Activated CD8-positive, alpha-beta memory T cell treated with anti-CD3 and anti-CD28 coated beads for 24 hours (primary cell): ENCODE data around the gene DAB2IP.
"Not testable (repeated sequence)": the region's sequence is repeated elsewhere in the genome, so short reads cannot be mapped to it uniquely, and the experiment has no call there.

Experiments
- DNase-seq: peaks from one replicate; pipeline ENCODE4 v3.0.0-alpha.2; 2020

The DAB2IP gene

DNA sequence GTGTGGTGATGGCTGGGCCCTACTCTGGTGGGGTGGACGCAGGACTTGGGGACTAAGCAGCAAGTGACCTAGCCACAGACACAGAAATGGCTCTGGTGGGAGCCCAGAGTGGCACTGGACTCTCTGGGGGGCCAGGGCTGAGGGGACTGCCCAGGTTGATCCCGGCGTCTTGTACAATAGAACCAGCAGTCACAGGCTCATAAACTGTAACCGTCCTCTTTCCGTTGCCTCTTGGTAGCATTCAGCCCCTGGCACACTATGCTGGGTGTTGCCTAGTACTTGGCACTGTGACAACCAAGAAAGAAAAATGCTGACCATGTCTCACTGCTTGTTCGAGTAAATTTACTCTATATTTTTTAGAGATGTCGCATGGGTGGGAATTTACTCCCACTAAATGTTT, 80.5 kb downstream of the DAB2IP start:
- DNase-seq: no peak

DNA sequence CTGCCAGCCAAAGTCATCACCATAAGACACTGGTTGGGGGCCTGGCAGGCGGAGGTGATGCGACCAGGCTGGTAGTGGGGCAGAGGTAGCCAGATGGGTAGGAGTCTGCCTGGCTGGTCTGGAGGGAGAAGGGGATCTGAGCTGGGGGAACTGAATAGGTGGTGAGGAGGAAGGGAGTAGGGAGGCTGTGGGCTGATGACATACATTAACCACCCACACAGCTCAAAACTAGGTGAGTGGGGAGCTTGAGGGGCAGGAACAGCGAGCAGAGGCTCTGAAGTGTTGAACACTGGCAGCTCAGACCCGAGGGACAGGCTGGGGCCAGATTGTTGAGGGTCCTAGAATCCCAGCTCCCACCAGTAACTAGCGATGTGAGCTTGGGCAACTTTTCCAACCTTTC, 81.0 kb downstream of the DAB2IP start:
- DNase-seq: no peak

DNA sequence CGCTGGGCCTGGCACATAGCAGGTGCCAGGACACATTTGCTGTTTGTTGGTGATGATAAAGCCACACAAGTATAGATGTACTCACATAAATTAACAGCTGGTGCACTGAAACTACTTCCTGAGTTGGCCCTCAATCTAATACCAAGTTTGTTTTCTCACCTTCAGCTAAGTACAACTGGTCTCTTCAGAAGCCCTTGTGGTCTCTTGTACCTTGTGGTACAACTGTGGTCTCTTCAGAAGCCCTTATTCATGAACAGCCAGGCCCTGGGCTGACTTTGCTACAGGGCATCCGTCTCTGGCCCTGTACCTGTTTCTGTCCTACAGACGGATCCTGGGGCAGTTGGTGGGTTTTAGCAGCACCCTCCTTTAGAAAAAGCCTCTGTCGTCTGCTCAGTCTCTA, 81.5 kb downstream of the DAB2IP start:
- no peak for DNase-seq

DNA sequence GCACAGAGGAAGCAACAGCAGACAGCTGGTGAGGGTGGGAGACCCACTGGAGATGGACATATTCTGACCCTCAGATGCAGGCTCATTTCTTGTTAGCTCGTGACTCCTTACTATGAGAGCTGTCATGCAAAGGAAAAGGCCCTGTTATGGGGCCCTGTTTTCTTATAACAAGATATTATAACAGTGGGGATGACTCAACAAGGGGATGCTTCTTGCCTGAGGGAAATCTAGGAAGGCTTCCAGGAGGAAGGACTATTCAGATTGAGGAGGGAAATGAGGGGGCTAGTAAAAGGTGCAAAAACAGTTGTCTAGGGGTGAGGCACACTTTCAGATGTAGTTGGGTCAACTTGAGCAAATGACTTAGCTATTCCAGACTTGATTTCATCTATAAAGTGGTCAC, 83.0 kb downstream of the DAB2IP start:
- no peak for DNase-seq

DNA sequence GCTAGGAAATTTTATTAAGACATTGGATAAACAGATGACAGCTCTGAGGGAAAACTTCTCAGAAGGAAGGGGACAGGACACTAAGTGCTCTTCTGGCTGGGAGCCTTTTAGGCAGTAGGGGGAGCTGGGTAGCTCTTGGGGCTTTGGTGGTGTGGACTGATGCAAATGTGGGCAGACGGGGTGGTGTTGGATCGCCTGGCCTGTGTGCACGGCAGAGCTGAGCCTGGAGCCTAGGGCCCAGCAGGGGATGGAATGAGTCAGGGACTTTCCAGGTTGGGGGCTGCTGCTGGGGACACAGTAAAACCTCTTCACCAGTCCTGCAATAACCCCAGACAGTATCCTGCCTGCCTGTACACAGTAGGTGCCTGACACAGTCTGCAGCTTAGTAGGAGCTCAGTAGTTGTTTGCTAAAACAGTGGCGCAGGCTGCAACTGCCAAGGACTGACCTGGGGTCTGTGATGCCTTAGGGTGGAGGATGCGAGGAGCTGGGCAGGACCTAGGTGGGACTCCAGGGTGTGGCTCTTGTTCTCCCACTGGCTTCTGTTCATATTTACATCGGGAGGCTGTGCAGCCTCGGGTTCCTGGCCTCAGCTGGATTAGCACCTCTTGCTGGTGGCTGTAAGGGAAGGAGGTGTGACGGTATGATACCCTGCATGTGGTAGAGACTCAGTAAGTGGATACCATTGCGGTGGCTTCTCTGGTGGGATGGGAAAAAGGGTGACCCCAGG, 83.8 kb downstream of the DAB2IP start:
- no peak for DNase-seq

DNA sequence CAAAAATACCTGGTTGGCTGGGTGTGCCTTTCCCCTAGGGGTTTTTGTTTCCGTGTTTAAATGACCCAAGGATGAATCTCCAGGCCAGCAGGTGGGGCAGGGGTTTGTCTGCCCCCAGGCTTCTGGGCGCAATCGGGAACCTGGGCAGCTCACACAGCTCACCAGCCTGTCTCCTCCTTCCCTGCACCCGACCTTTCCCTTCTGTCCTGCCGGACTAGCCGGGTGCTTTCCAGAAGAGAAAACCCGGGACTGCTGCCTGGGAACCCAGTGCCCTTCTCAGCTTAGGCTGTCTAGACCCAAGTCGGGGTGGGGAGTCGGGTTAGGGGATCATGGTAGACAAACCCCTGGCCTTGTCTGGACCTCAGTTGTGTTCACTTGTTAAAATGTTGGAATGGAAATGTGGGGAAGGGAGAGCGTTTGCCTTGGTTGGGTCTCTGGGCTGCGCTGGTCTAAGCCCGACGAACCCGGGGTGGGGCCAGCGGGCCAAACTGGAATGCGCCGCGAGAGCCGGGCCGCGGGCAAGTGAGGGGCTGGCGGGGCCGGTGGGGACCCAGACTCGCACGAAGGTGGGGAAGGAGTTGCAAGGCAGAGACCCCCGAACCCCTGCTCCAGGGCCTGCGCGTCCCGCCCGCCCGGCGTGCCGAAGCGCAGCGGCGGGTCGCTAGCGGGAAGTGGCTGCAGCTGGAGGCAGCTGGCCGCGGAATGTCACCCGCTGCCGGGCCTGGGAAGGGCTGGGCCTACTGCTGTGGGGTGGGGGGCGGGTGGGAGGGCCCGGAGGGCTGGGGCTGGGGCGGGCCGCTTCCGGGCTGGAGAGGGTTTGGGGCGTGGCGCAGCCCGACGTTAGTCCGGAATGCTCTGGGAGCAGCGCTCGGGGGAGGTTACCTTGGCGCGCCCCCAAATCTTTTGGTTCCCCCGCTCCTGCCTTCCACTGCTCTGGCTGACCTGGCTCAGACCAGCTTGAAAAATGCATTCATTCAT, 84.6 kb downstream of the DAB2IP start:
- DNase-seq: no peak

DNA sequence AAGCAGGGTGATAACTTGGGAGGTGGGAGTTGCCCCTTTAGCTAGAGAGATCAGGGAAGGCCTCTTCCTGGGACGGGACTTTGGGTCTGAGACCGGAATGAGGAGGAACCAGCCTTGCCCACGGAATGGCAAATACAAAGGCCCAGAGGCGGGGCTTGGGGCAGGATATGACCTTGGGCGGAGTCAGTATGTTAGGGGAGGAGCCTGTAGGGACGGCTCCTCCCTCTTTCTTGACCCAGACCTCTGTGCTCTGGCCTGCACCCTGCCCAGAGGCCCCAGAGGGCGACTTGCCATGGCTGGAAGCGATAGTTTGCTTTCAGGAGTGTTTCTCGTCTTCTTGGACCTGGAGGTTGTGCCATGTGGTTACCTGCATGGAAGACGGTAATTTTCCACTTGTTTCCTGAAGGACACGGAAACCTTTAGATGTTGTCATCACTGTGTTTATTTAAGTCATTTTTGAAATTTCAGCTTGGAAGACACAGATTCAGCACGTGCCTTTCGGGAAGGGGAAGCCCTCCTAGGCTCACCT, 85.6 kb downstream of the DAB2IP start:
- no peak for DNase-seq

DNA sequence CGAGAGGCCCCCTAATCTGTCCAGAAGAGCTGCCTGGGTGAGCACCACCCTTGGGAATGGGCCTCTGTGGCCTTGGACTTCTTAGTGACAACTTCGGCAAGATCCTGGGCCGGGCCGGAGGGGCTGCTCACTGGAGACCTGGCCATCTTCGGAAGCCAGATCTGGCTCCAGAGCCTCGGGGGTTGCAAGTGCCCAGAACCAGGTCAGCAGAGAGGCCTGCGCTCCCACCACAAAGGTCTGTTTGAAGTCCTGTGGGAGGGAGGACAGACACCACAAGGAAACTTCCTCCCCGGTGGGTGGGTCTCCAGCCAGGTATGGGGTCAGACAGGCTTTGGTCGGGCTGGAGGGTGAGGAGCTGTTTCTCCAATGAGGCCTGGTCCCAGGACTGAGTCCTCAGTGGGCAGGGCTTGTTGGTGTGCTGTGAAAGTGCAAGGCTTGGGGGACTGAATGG, 86.1 kb downstream of the DAB2IP start:
- no peak for DNase-seq

DNA sequence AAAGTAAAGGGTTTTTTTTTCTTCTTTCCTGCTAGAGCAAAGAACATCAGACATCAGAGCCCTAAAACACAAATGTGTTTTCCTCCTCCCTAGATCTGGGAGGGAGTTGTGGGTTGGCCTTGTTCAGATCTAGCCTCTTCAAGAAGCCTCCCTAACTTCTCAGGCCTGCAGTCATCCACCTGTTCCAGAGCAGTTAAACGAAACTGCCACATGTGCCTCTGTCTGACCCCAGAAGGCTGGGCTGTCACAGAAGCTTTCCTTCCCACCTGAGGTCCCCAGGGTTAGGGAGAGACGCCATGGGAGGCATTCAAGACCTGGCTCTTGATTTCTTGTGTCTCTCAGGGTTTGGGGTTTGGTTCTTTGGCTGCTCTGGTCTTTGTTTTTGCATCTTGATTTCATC, 87.0 kb downstream of the DAB2IP start:
- no peak for DNase-seq

DNA sequence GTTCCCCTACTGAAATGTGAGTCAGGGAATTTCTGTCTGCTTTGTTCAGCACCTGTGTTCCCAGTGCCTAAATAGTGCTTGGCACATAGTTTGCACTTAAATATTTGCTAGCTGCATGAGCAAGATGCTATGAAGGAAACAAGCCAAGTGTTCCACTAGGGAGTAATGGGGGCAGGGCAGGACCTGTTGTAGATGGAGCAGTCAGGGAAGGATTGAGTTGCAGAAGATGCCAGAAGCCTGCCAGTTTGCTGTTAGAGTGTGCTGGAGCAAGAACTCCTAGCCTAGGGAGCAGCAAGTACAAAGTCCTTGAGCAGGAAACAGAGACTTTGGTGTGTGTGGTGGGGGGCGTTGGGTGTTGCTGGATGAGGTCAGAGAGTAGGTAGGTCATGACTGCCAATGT, 87.5 kb downstream of the DAB2IP start:
- DNase-seq: no peak

DNA sequence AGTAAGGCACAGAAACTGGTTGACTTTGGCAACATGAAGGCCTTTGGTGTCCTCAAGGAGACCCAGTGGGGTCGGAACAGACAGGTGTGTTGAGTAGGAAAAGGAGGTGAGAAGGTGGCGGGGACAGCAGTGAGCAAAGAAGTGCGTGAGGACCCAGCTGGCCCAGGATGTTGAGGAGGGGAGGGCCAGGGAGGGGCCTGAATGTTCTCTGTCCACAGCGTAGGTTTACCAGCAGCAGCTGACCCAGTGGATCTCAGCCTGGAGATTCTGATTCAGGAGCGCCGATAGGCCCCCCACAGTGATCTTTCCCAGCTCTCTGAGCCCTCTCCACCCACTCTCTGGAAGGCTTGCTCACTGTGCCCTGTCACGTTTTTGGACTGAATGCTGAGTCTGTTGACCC, 88.5 kb downstream of the DAB2IP start:
- no peak for DNase-seq

DNA sequence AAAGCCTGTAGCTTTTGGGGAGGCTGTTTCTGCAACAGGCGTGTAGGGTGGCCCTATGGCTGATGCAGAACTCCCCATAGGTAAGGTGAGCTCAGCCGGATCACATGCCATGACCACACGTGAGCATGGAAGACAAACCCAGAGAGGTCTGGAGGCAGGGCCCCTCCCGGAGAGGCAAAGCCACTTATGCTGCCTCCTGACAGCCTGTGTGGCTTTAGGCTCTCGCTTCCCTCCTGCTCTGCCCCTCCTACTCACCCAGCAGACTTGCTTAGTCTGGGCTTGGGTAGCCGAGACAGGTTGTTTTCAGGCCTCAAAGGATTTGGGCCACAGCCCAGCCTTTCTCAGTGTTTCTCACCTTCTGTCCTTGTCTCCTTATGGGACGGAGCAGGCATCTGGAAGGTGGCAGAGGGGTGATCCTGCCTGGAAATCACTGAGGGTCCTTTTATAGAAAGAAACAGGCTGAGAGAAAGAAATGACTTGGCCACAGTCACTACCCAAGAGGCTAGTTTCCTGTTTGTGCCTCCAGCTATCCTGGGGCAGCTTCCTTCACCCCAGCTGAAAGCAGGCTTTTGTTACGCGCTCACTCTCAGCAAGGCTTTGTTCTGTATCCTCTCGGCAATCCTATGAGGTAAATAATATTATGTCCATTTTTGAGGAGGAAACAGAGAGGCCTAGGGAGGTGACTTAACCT, 89.9 kb downstream of the DAB2IP start:
- no peak for DNase-seq

DNA sequence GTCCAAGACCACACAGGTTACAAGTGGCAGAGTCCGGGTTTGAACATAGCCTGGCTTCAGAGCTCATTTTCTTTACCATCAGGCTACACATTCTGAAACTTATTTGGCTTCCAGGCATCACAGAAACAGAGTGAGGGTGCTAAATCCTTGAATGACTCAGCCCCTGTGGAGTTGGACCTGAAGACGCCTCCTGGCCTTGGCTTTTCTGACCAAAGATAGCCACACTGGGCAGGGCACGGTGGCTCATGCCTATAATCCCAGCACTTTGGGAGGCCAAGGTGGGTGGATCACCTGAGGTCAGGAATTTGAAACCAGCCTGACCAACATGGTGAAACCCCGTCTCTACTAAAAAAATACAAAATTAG, 90.5 kb downstream of the DAB2IP start:
- DNase-seq: not testable (repeated sequence)

DNA sequence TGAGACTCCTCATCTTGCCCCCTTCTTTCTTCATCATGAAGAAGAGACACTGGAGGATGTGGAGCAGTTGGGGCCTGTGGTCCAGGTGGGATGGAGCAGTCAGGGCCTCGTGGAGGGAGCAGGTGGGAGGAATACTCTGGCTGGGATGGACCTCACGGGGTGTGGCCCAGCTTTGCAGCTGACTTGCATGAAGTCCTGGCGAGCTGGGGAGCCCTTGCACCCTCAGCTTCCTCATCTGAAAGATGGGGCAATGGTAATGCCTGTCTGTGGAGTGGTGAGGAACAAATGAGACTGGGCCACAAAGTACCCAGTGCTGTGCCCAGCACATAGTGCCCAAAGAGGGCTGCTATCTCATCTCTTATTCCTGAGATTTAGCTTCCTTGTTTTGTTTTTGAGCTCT, 91.5 kb downstream of the DAB2IP start:
- no peak for DNase-seq

DNA sequence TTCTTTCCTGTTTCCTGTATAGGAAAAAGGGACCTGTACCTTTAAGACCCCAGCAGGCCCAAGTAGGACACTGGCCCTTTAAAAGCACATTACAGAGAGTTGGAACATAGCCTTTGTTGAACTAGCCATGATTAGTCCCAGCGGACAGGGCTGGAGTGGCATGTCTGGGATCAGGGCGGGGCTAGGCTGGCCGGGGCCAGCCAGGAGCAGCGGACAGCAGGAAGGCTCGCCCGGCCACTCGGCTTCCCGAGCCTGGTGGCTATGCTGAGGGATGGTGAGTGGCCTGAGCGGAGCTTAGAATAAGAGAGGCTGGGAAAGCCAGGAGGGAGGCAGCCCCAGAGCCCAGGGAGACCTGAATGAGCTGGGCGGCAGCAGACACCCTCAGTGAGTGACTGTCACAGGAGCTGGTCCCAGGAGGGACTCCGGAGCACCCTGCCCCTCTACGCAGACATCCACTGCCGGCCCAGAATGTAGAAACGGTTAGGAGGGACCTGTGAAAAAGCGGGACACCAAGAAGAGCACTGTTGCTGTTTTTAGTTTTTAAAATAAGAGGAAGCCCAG, 92.1 kb downstream of the DAB2IP start:
- DNase-seq: no peak

DNA sequence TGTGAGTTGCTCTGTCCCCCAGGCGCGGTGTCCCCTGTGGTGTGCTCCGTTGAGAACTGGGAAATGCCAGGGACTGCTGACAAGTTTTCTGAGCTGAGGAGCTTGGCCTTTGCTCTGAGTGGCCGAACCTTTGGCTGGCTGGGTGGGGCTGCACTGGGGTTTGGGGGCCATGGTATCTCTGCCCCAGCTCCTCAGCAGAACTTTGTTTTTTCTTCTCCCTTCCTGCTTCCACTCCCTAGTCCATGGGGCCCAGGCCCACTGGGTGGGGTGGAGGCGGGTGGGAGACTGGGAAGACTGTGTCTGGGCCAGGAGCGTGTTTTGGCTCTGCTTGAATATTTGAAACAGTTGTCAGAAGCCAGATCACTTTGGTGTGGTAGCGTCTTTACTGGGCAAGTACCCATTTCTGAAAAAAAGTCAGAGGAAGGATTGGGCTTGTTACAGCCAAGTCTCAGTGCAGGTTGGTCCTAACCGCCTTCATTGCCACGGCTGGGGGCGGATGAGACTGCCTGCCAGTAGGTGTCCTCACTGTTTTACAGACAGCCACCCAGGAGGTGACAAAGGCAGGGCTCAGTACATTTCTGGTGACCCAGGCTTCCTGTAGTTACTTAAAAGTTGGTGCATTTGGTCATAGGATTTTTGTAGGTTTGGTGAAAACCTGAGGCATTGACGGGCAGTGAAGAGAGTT, 92.7 kb downstream of the DAB2IP start:
- peak; percentile 69 for DNase-seq

DNA sequence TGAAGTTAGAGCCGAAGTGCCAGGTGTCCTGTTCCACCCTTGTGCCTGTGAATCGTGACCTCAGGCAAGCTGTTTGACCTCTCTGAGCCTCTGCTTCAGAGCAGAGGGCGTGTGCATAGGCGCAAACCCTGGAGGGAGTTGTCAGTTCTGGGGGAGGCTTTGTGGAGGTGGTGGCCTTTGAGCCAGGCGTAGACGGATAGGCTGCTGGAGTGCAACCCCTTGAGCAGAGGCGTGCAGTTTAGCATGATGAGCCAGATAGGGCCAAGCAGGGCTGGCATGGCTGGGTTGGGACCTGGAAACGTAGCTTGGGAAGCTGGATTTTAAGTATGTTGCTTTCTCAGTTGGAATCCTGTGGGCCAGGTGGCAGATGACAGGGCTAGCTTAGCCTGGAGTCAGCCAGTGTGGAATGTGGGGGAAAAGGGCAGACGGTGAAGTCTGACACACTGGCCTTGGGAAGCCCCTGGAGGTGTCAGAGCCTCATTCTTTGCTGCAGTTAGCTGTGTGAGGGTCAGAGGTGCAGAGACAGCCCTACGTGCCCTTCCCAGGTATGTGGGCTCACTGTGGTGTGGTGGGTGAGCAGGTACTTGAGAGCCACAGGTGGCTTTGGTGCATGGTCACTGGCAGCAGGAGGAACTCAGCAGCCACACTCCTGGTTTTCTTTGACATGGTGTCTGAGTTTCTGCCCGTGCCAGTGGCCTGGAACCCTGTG, 93.4 kb downstream of the DAB2IP start:
- DNase-seq: no peak

DNA sequence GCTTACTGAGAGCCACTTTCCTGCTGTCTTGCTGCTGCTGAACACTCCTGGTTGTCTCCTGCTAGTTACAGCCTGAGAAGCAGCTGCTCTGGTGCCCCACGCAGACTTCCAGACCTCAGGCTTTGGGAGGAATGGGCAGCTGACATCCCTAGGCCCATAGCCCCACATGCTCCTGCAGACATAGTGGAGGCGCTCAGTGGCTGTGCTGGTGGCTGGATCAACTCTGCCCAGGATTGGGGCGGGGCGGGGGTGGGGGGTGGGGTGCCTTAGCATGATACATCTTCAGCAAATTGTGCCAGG, 93.9 kb downstream of the DAB2IP start:
- DNase-seq: no peak

DNA sequence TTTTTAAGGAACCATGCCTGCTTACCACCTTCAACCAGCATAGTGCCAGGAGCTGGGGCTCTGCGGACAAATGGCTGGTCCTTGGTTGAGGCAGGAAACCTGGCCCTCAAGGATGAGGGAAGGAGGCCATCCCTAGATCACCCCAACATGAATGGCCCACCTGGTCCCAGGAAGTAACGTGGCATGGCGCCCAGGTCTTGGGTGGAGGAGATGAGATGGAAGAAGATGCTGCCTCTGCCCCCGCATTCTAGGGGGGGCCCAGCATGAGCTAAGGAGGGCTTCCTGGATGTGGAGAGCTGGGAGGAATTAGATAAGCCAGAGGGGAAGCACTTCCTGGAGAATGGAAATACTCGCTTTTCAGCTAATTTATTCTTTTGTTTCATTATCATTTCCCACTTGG, 95.0 kb downstream of the DAB2IP start:
- DNase-seq: no peak

DNA sequence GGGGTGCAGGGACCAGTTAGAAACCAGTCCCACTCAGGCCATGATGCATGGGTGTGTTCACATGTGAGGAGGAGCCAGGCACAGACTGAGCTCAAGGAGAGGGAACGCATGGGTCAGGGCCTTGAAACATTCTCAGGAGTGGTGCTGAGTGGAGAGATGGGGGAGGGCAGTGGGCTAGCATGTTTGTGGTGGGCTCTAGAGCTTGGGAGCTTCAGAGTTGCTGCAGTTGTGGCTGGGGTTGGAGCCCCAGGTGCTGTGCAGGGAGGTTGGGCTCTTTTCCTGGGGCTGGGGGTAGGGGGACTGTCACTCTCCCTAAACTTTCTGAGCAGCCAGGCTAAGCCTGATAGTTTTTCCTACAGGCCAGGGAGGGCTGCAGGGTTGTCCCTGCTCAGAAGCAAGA, 95.4 kb downstream of the DAB2IP start:
- no peak for DNase-seq

DNA sequence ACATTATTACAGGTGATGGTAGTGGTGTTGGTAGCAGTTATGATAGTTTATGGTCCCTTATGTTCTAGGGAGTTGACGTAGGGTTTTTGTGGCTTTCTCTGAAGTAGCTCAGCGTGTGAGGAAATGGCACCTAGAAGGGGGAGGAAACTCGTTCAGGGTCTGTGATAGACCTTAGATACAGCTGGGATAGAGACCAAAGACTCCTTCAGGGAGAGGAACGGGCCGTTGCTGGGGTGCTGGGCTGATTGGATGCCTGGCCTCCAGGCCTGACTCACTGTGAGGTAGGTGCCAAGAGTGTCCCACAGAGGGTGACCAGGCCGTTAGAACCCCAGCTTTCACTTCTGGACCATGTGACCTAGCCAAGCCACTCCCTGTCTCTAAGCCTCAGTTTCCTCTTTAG, 96.6 kb downstream of the DAB2IP start:
- no peak for DNase-seq
